HG03439 (cell line): ENCODE data around the gene CACNA1H.

ENCODE experiments used
- ATAC-seq: cut with Tn5 transposase; IDR thresholded peaks from one replicate; pipeline ENCODE4 v1.9.1; 2021; ENCODE audit warnings: mild to moderate bottlenecking, moderate library complexity; ENCODE audit not compliant: unreplicated experiment

CACNA1H gene

GRCh38 chr16:1156055-1156982, 3.4 kb downstream of the CACNA1H start:
- no peak for ATAC-seq

- ATAC-seq, result no peak
Observed at GRCh38 chr16:1156983-1157638, 4.2 kb downstream of the CACNA1H start.

- no peak for ATAC-seq
Observed at GRCh38 chr16:1157639-1158455, 4.9 kb downstream of the CACNA1H start.

DNA sequence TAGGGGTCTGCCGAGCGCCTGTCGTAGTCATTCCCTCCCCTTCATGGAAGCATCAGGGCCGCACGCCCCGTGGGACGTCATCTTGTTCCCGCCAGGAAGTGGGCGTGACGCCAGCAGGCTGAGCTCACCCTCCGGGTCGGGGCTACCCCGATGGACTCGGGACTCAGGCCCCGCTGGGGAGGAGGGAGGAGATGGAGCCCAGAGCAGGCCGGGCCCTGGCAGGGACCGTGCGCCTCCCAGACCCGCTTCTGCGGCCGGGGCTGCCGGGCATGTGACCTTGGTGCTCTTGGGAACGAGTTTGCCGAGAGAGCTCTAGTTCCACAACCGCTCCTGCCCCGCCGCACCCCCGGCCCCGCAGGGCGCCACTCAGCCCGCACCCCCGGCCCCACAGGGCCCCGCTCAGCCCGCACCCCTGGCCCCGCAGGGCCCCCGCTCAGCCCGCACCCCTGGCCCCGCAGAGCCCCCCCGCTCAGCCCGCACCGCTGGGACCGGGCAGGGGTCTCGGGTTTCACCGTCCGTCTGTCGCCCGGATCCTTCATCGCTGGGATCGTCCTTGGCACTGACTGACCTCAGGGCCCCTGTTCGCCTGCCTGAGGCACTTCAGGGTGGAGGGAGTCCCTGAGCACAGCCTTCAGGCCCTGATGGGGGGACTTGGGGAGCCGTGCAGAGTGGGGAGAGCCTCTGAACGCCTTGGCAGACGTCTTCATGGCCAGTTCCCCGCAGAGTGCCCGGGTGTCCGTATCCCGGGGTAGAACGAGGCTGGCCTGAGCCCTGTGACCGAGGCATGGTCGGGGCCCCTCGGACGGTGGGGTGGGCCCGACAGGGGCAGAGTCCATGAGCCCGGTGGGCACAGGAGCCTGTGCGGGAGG, 5.8 kb downstream of the CACNA1H start:
- no peak for ATAC-seq

DNA sequence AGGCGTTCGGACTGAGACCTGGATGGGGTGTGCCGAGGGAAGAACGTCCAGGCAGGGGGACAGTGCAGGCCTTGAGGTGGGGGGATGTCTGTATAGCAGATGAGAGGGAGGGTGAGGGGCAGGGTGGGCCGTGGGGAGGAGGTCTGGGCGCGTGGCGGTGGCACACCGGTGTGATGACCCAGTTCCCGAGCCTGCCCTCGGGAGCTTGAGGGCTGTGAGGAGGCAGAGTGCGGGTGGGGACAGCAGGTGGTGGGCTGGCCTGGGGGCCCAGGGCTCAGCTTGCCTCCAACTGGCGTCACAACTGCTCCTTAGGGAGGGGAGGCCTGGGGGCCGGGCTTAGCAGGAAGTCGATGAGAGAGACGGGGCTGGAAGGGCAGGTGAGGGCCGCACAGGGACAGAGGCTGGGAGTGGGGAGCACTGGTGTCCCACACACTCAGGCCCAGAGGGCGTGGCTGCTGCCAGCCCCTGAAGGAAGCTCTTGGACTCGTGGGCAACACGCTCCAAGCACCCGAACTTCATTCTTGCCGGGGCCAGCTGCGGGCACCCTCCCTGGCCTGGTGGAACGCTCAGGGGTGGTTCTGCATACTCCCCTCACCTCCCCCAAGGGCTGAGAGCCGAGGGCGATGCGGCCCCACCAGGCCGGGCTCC, 6.5 kb downstream of the CACNA1H start:
- no peak for ATAC-seq

GRCh38 chr16:1159973-1160772, 7.3 kb downstream of the CACNA1H start:
- no peak for ATAC-seq

DNA sequence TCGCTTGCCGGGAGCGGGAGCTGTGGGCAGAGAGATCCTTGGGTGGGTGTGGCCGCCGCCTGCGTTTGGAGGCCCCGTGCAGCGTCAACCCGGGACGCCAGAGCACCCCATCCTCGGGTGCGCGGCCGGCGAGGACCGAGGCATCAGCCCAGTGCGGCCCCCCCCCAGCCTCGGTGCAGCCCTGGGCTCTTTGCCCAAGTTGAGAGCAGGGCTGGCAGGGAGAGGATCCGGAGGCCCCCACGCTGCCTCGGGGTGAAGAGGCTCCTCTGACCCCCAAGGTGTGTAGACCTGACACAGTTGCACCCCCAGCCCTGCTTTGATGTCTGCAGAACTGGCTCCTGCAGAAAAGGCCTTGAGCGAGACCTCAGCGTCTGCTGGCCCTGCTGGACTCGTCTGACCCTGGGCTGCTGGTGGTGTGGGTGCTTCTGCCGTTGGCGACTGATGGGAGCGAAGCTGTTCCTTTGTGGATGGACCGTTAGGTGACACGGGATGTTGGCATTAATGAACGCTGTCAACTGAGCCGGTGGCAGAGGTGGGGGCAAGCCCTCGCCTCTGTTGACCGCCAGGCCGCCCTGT, 8.0 kb downstream of the CACNA1H start:
- ATAC-seq, result no peak

GRCh38 chr16:1162701-1163566, 10.0 kb downstream of the CACNA1H start:
- ATAC-seq, result no peak

DNA sequence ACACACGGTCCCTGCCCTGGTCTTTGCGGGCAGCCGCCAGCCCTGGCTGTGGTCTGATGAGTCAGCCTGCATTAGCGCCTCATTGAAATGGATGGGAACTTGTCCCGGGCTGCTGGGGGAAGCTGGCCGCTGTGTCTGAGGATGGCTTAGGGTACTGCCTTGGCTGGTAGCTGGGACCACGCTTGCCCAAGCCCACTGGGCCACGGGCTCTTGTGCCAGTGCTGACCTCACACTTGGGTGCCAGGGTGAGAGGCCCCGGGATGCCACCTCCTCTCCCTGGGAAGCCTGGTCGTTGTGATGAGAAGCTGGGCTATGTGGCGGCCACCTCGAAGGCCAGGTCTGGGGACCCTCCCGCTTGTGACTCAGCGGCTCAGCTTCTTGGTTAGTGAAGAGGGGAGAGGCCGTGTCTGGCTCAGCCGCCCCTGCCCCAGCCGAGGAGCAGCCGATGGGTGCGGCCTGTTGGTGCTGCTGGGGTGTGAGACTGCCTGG, 10.7 kb downstream of the CACNA1H start:
- no peak for ATAC-seq

DNA sequence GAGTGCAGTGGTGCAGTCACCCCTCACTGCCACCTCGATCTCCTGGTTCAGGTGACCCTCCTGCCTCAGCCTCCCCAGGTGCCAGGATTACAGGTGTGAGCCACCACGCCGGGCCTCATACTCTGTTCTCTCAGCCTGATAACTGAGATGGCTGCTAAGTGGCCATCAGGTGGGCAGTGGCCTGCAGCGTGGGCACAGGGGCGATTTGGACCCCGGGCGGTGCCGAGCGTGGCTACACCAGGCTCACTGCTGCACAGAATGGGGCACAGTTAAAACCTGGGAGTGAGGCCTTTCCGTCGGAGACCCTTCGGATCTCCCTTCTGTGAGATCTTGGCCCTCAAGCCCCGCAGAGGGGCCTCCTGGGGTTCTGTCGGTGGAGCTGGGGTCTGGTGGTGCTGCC, 11.5 kb downstream of the CACNA1H start:
- ATAC-seq, result no peak

GRCh38 chr16:1164975-1165374, 12.1 kb downstream of the CACNA1H start:
- ATAC-seq, result no peak

- no peak for ATAC-seq
Observed at GRCh38 chr16:1165511-1165910, 12.6 kb downstream of the CACNA1H start.

- ATAC-seq, result no peak
Observed at GRCh38 chr16:1167276-1168107, 14.6 kb downstream of the CACNA1H start.

DNA sequence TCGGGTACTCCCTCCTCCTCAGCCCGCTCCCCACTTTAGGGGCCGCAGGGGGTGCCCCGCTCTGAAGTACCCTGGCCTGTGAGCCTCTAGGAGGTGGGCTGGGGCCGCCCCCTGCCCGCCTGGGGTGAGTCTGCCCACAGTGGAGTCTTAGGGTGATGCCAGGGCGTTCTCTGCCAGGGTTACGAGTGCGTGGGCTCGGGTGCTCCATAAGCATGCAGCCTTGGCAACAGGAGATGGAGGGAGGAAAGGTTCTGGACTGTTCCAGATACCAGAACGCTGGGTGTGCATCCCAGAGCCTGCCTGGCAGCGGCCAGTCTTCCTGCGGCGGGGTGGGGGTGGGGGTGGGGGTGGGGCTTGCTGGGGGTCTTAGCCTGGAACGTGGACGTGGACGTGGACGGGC, 15.9 kb downstream of the CACNA1H start:
- no peak for ATAC-seq

GRCh38 chr16:1169285-1170075, 16.6 kb downstream of the CACNA1H start:
- no peak for ATAC-seq

GRCh38 chr16:1170076-1170418, 17.1 kb downstream of the CACNA1H start:
- no peak for ATAC-seq
